ENCODE measurements around the gene MIS12.

GRCh38 chr17:5446786-5447185 lies 39.6 kb upstream of the MIS12 start:
- no peak for TF ChIP-seq CTCF (conservative IDR thresholded peaks at IDR 0.05; ENCODE audit: low read depth, low read length)
- TF ChIP-seq NFE2L2 (IDR thresholded peaks at IDR 0.05; ENCODE audit: low read depth, low read length), result no peak
- no peak for TF ChIP-seq USF2 (IDR thresholded peaks at IDR 0.05; ENCODE audit: low read depth, low read length)
- no peak for TF ChIP-seq POLR2A (IDR thresholded peaks at IDR 0.05; ENCODE audit: low read depth, low read length)
- TF ChIP-seq RAD21 (IDR thresholded peaks at IDR 0.05; ENCODE audit: low read length), result no peak
- TF ChIP-seq RFX5 (IDR thresholded peaks at IDR 0.05; ENCODE audit: low read depth, low read length), result no peak
- no peak for TF ChIP-seq MAFK (IDR thresholded peaks at IDR 0.05; ENCODE audit: low read depth, low read length)
- no peak for TF ChIP-seq RCOR1 (IDR thresholded peaks at IDR 0.05; ENCODE audit: insufficient replicate concordance, low read length)
- no peak for TF ChIP-seq SMC3 (IDR thresholded peaks at IDR 0.05; ENCODE audit: low read depth, low read length)
- no peak for TF ChIP-seq BHLHE40 (IDR thresholded peaks at IDR 0.05; ENCODE audit: low read depth, low read length)
- no peak for TF ChIP-seq CHD1 (IDR thresholded peaks at IDR 0.05; ENCODE audit: low read depth, low read length)

All from IMR-90 (cell line).